ENCODE results near the gene ARHGAP12.

Gene ARHGAP12

DNA sequence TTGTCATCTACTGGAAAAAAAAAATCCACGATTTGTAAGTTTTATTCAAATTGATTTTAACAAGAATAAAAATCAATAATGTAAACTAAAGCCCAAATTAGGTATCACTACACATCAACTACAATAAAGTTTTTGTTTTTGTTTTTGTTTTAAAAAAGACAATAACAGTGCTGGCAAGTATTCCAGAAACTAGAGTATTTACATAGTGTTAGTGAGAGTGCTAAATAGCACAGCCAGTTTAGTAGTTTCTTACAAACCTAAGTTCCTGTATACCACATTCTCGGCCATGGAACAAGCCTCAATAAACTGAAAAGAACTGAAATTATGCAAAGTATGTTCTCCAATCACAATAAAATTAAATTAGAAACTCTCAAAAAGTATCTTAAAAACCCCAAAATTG lies 8.1 kb downstream of the ARHGAP12 start:
- no peak overlapping the region for H3K27ac ChIP-seq (ENCODE audit: poor library complexity, severe bottlenecking)
- no peaks in the 10 kb centered on the region for H3K27me3 ChIP-seq (ENCODE audit: insufficient read depth, poor library complexity, severe bottlenecking)
- TF ChIP-seq, protein P1, sequence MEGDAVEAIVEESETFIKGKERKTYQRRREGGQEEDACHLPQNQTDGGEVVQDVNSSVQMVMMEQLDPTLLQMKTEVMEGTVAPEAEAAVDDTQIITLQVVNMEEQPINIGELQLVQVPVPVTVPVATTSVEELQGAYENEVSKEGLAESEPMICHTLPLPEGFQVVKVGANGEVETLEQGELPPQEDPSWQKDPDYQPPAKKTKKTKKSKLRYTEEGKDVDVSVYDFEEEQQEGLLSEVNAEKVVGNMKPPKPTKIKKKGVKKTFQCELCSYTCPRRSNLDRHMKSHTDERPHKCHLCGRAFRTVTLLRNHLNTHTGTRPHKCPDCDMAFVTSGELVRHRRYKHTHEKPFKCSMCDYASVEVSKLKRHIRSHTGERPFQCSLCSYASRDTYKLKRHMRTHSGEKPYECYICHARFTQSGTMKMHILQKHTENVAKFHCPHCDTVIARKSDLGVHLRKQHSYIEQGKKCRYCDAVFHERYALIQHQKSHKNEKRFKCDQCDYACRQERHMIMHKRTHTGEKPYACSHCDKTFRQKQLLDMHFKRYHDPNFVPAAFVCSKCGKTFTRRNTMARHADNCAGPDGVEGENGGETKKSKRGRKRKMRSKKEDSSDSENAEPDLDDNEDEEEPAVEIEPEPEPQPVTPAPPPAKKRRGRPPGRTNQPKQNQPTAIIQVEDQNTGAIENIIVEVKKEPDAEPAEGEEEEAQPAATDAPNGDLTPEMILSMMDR (IDR thresholded peaks at IDR 0.05; ENCODE audit: poor library complexity, severe bottlenecking): no peak
- DNase-seq (ENCODE audit: low spot score) (no peak), ATAC-seq (ENCODE audit: low read depth) (no peak)
- no peaks in the 10 kb centered on the region; the same call in 1 of the 2 replicates for H3K36me3 ChIP-seq (ENCODE audit: low read depth)
- H3K4me3 ChIP-seq (ENCODE audit: severe bottlenecking): no peak overlapping the region
- no peaks in the 10 kb centered on the region for H3K4me1 ChIP-seq (ENCODE audit: insufficient read depth, poor library complexity, severe bottlenecking)
- no peaks in the 10 kb centered on the region for H3K9me3 ChIP-seq (ENCODE audit: severe bottlenecking)

DNA sequence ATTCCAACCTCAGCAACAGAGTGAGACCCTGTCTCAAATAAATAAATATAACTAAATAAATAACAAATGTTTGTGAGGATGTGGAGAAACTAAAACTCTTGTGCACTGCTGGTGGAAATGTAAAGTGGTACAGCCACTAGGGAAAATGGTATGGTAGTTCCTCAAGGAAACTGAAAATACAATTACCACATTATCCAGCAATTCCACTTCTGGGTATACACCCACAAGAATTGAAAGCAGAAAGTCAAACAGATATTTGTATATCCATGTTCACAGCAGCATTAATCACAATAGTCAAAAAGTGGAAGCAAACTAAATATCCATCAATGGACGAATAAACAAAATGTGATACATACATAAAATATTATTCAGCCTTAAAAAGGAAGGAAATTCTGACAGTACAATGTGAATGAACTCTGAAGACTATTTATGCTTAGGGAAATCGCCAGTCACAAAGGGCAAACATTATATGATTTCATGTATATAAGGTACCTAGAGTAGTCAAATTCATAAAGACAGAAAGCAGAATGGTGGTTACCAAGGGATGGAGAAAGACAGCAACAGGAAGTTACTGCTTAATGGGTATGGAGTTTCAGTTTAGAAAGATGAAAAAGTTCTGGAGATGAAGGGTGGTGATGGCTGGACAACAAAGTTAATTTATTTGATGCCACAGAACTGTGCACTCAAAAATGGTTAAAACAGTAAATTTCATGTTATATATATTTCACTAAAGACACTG lies 9.8 kb downstream of the ARHGAP12 start:
- H3K4me1 ChIP-seq (ENCODE audit: insufficient read depth, poor library complexity, severe bottlenecking): no peaks in the 10 kb centered on the region
- H3K36me3 ChIP-seq (ENCODE audit: low read depth): no peaks in the 10 kb centered on the region; the same call in 1 of the 2 replicates
- ATAC-seq (ENCODE audit: low read depth) (no peak), DNase-seq (ENCODE audit: low spot score) (no peak)
- H3K9me3 ChIP-seq (ENCODE audit: severe bottlenecking): no peaks in the 10 kb centered on the region
- H3K4me3 ChIP-seq (ENCODE audit: severe bottlenecking): no peak overlapping the region
- TF ChIP-seq, protein P1 (IDR thresholded peaks at IDR 0.05; ENCODE audit: poor library complexity, severe bottlenecking): no peak
- H3K27me3 ChIP-seq (ENCODE audit: insufficient read depth, poor library complexity, severe bottlenecking): no peaks in the 10 kb centered on the region
- no peak overlapping the region for H3K27ac ChIP-seq (ENCODE audit: poor library complexity, severe bottlenecking)

DNA sequence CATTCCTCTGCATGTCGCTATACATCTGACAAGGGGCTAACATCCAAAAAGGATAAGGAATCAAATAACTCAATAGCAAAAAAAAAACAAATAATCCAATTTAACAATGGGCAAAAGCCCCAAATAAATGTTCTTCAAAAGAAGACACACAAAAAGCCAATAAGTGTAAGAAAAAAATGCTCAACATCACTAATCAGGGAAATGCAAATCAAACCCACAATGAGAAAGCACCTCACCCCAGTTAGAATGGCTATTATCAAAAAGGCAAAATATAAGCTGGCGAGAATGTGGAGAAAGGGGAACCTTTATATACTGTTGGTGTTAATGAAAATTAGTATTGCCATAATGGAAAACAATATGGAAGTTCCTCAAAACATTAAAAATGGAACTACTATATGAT lies 14.3 kb downstream of the ARHGAP12 start:
- Histone ChIP-seq H3K9me3 (ENCODE audit: severe bottlenecking) (no peaks in the 10 kb centered on the region), H3K27me3 (ENCODE audit: insufficient read depth, poor library complexity, severe bottlenecking) (no peaks in the 10 kb centered on the region), H3K4me1 (ENCODE audit: insufficient read depth, poor library complexity, severe bottlenecking) (peaks cover 15% of the 10 kb centered on the region), H3K36me3 (ENCODE audit: low read depth) (no peaks in the 10 kb centered on the region), H3K4me3 (ENCODE audit: severe bottlenecking) (no peak overlapping the region), H3K27ac (ENCODE audit: poor library complexity, severe bottlenecking) (no peak overlapping the region)
- ATAC-seq (ENCODE audit: low read depth) (no peak), DNase-seq (ENCODE audit: low spot score) (no peak)
- TF ChIP-seq, protein P1 (IDR thresholded peaks at IDR 0.05; ENCODE audit: poor library complexity, severe bottlenecking): no peak

DNA sequence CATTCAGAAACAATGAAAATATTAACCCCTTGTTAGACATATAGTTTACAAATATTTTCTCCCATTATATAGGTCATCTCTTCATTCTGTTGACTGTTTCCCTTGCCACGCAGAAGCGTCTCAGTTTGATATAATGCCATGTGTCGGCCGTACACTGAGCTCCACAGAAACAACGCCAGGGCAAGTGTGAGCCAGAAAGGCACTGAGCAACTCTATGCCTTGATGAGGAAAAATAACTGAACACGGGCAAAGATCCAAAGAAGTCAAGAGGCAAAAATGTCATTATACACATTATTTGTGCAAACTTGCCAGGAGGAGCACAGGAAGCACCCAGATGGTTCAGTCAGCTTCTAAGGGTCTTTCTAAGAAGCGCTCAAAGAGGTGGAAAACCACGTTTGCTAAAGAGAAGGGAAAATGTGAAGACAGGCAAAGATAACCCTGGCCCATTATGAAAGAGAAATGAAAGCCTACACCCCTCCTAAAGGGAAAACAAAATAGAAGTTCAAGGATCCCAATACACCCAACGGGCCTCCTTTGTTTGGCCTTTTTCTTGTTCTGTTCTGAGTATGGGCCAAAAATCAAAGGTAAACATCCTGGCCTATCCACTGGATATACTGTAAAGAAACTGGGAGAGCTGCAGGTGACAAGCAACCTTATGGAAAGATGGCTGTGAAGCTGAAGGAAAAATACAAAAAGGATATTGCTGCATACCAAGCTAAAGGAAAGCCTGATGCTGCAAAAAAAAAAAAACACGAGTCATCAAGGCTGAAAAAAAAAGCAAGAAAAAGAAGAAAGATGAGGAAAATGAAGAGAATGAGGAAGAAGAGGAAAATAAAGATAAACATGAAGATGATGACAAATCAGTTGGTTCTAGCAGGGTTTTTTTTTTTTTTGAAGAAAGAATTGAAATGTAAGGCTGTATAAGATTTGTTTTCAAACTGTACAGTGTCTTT lies 15.5 kb downstream of the ARHGAP12 start:
- H3K27ac ChIP-seq (ENCODE audit: poor library complexity, severe bottlenecking): peak overlapping the region; percentile 45
- peaks cover 15% of the 10 kb centered on the region for H3K4me1 ChIP-seq (ENCODE audit: insufficient read depth, poor library complexity, severe bottlenecking)
- TF ChIP-seq, protein P1 (IDR thresholded peaks at IDR 0.05; ENCODE audit: poor library complexity, severe bottlenecking): no peak
- no peaks in the 10 kb centered on the region for H3K27me3 ChIP-seq (ENCODE audit: insufficient read depth, poor library complexity, severe bottlenecking)
- H3K9me3 ChIP-seq (ENCODE audit: severe bottlenecking): no peaks in the 10 kb centered on the region
- peak; percentile 70 for ATAC-seq (ENCODE audit: low read depth)
- no peak for DNase-seq (ENCODE audit: low spot score)
- H3K36me3 ChIP-seq (ENCODE audit: low read depth): peaks cover 11% of the 10 kb centered on the region
- H3K4me3 ChIP-seq (ENCODE audit: severe bottlenecking): no peak overlapping the region
